HG03432 (cell line): Measurements from ENCODE around the gene ME1.
A peak's percentile ranks its signal among the peaks of the same experiment; 100 is the strongest.
"Not testable (repeated sequence)": the region's sequence is repeated elsewhere in the genome, so short reads cannot be mapped to it uniquely, and the experiment has no call there.

Experiments used
- ATAC-seq: cut with Tn5 transposase; IDR thresholded peaks from one replicate; pipeline ENCODE4 v1.9.1; 2021; ENCODE audit warnings: mild to moderate bottlenecking, moderate library complexity; ENCODE audit not compliant: unreplicated experiment

Gene ME1

DNA sequence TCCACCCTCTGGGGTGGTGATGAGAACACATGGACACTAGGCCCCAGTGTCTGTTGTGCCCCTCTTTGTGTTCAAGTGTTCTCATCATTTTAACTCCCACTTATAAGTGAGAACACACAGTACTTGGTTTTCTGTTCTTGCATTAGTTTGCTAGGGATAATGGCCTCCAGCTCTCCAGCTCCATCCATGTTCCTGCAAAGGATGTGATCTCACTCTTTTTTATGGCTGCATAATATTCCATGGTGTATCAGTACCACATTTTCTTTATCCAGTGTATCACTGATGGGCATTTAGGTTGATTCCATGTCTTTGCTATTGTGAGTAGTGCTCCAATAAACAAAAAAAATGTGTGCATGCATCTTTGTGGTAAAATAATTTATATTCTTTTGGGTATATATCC lies 170.3 kb downstream of the ME1 start:
- ATAC-seq = no peak

DNA sequence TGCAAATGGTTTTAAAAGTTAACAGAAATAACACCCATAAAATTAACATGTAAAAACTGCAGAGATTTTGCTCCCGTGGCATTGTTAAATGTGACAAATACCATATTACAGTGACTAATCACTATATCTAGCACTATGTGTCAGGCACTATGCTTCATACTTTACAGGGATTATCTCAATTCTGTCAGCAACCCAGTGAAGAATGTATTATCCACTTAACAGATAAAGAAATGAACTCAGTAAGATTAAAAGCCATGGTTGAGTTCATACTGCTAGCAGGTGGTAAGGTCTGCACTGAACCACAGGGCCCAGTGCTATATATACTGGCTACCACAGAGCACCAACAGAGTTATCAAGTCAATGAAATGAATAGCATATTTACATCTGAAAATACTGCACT lies 172.3 kb downstream of the ME1 start:
- no peak for ATAC-seq

DNA sequence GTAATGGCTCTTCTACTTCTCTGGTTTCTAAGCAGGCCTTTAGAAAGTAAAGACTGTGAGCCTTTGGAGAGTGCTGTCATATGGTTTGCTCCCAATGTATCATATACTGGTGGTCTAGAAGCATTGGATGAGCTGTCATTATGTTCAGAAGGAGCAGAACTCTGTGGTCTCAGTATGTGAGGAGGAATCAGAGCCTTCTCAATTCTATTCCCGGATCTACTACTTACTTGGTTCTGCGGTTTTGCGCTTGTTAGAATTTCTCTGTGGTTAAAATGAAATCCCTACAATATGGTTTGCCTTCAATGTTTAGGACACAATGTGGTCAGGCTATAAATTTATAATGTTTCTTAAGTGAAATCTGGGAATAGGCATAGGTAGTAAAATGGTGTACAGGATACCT lies 173.1 kb downstream of the ME1 start:
- ATAC-seq = no peak

DNA sequence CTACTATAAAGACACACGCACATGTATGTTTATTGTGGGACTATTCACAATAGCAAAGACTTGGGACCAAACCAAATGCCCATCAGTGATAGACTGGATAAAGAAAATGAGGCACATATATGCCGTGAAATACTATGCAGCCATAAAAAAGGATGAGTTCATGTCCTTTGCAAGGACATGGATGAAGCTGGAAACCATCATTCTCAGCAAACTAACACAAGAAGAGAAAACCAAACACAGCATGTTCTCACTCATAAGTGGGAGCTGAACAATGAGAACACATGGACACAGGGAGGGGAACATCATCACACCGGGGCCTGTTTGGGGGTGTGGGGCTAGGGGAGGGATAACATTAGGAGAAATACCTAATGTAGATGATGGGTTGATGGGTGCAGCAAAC lies 174.1 kb downstream of the ME1 start:
- not testable (repeated sequence) for ATAC-seq

DNA sequence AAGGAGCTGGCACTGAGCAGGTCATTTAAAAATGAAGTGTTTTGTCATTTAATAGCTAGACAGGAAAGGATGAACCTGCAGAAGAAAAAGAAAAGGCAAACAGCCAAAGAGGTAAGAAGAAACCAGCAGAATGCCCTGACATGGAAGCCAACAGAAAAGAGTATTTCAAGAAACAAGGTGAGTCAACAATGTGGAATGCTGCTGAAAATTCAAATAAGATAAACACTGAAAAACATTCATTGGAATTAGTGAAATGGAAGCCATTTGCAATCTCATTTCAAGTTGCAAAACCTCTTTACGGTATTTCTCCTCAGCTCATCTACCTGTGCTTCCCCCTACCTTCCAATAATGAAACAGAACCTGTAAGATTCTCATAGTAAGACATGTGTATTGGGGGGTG lies 178.1 kb downstream of the ME1 start:
- no peak for ATAC-seq

DNA sequence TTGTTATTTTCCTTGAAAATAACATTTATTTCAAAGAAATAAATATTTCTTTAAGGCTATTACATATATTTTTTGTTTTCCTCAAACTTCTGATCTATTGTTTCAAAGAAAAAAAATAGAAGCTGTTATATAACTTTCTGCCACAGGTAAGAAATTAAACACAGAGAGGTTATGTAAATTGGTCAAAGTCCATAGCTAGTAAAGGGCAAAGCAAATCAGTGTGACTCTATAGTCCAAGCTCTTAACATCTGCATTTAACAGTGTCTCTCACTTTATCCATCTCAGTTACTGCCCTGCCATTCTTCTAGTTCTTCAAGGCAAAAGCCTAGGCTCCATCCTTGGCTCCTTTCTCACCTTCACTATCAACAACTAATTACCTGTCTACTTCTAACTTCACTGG lies 180.6 kb downstream of the ME1 start:
- ATAC-seq = no peak

DNA sequence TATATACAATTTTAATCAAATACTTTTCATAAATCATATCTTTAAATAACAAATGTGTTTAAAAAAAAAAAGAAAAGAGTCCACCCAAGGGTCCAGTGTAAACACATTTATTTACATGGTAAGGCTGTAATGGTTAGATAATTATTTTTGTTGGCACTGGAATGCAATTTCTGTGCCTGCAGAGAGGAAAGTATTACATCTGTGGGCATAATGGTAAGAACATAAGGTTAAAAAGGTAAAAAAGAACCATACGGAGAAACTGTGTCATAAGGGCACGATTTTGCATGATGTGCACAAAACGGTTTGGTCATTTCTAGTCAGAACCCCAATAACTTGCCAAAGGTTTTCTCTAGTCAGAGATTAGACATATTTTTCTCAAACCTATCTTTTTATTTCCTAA lies 183.4 kb downstream of the ME1 start:
- no peak for ATAC-seq

DNA sequence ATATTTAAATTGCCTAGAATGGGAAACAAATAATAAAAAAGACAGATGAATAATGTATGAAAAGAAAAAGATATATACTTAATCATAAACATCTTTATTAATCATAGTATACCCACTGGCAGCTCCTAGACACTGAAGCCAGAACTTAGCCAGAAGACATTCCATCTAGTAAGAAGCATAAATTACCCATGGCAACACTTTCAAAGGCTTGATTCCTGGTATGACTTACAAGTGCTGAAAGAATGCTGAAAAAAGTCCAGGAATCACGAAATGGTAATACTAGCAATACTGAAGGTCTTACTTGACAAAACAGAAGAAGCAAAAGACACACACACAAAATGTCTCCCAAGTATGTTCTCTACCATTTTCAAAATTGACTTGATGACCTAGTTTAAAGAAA lies 199.7 kb downstream of the ME1 start:
- ATAC-seq = no peak

DNA sequence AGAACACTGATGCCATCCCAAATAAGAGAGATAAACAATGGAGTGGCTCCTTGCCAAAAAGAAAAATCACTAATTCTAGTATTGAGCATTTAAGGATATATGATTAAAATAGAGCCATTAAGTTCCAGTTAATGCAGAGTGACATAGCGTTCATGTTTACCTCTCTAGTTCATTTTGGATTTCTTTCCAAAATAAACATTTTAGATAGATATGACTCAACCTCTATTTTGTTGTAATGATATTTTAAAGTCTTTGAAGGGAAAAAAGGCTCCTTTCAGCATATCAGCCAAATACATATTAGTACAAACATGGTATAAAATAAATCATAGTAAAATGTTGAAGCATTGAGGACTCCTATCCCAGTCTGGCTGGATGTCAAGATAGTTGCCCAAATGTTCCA lies 204.3 kb downstream of the ME1 start:
- ATAC-seq = no peak

DNA sequence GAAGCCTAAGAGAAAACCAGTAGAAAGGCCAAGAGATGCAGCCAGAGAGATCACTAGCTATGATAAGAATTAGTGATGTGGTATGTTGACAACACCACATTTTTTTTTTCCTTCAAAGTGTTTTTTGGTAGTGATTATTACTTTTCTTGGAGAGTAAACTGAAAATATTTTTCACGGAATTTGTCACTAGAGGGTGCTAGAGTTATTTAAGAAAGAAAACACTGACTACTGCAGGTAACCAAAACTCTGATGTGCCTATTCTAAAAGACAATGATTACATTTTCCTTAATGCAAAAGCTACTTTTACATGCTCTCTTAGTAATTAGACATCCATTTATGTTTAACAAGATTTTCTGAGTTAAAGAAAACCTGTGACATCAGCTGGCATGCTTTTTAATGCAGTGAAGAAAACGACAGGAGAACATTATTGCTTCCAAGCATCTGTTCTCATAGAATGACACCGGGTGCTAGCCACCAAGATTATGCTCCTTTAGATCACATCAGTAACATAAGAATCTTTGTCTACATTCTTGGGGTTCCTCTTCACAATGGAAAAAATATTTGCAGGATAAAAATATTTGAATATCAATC lies 208.9 kb downstream of the ME1 start:
- peak; percentile 61 for ATAC-seq

DNA sequence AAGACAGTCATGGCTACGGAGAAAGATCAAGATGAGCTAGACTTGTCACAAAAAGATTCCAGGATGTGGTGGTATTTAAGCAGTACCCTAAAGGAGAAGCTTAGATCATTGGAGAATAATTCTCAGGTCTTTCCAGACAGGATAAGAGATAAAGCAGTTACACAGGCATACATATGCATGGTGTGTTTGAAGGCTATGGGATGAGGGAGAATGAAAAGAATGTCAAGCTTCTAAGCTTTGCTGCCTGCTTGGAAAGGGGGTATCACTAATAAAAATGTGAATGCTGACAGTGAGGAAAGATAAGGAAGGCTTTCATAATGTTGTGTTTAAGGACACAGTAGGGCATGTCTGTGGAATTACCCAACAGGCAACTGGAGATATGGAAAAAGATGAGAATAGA lies 209.6 kb downstream of the ME1 start:
- ATAC-seq = no peak

DNA sequence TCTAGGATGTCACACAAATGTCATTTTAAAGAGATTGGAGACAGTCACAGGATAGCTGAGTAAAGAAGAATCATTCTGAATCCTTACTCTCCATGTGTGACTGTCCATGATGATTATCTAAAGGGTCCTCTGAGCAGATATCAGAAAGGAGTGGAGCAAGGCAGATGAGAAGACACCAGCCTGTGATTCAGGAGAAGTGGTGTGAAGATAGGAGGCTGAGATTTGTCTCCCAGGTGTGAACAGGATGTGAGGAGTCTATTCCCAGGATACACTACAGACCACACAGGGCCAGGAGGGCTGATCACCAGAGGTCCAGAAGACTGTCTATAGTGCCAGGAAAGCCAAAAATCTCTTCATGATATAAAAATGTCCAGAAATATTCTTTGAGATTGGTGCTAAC lies 210.7 kb downstream of the ME1 start:
- ATAC-seq = no peak

DNA sequence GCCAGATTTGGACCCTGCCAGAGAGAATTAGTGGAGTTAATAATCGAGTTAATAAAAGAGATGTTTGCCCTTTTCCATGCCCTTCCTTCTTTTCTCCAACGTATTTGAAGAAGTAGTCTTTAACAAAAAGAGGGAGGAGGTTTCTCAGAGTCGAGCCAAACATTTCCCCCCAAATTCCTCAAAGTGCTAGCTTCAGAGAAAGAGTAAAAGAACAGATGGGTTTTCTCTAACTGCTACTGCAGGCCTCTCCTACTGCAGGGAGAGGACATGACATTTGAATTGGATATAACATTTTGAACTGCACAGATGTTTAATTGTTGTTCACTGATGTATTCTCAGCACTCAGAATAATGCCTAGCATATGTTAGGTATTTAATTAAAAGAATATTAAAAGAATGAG lies 212.2 kb downstream of the ME1 start:
- no peak for ATAC-seq

DNA sequence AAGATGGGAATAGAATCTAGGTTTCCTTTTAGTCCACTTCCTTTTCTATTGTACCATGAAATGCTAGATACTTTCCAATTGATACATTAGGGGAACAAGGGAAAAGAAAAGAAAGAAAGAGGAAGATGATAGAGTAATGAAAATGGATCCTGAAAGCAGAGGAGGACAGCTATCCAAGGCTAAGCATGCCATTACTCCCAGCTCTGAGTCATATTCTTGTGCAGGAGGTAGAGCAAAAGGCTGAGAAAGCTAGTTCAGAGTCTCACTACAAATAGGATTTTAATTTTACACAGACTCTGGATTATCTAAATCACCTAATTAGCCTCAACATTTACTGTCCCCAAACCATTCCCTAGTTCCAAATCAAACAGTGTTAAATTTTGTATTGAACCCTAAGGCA lies 214.0 kb downstream of the ME1 start:
- ATAC-seq = no peak

DNA sequence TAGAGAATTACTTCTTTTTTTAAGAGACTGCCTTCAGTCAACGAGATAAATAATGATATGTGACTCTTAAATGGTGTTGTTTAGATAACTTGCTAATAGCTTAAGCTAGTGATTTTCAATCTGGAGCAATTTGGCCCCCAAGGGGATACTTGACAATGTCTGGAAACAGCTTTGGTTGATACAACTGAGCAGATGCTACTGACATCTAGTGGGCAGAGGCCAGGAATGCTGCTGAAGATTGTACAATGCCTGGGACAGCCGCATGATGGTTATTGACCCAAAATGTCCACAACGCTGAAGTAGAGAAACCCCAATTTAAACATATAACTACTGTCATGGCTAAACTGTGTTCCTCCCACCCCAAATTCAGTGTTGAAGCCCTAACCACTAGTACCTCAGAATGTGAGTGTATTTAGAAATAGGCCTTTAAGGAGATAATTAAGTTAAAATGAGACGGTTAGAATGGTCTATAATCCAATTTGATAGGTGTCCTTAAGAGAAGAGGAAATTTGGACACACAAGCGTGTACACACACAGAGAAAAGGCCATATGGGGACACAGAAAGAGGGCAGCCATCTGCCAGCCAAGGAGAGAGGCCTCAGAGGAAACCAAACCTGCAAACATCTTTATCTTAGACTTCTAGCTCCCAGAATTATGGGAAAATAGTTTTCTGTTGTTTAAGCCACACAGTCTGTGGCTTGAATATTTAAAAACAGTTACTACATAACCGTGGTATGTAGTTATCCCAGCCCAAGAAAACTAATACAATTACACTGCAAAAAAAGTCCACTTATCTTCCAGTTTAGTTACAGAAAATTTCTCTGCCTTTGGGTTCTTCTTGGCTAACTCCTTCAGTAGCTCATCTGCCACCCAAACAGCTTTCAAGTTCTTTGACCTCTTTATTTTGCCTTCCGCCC lies 215.5 kb downstream of the ME1 start:
- peak; percentile 99 for ATAC-seq

DNA sequence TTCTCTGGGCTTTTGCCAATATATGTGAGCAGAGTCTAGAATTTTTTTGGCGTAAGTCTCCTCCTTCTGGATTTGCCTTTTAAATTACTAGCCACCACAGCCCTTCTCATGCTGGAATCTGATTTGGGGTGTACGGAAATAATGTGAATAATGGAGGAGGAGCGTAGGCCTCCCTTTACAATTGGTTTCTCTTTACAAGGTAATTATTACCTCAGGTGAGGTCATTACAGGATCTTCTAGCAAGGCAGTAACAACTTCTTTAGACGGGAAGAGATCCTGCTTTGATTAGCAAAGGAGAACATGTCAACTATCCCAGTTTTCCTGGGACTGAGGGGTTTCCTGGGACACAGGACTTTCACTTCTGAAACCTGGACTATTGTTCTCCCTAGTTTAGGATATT lies 228.8 kb downstream of the ME1 start:
- no peak for ATAC-seq

DNA sequence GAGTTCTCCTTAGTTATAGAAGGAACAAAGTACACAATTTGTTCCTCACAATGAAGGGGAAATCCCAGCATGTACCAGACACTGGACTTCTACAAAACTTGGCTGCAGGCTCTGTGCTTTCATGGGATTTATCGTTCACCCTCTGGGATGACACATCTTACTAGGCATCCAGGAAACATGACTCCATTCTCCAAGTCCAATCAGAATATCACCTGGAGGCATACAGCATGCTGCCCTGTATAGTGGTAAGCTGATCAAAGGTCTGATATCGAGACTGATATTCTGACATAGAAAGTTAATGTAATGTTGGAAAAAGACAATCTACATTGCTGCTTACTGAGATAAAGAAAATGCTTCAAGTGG lies 231.0 kb downstream of the ME1 start:
- ATAC-seq = peak; percentile 27

DNA sequence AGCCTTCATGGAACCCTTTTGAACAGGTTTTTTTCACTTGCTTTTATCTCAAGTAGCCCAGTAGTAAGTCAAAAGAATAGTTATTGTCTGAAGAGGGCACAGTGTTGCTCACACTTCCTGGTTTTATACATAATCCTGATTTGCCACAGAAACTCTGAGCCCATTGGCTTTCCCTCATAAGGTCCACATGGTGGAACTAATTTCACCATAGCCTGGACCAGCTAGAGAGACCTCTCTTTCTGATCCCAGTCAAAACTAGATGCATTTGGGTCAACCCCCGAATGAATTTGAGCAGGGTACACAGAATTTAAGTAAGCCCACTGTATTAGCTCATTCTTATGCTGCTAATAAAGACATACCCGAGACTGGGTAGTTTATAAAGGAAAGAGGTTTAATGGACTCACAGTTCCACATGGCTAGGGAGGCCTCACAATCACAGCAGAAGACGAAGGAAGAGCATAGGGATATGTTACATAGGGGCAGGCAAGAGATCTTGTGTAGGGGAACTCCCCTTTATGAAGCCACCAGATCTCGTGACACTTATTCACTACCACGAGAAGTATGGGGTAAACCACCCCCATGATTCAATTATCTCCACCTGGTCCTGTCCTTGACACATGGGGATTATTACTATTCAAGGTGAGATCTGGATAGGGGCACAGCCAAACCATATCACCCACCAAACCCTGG lies 231.5 kb downstream of the ME1 start:
- peak; percentile 76 for ATAC-seq

DNA sequence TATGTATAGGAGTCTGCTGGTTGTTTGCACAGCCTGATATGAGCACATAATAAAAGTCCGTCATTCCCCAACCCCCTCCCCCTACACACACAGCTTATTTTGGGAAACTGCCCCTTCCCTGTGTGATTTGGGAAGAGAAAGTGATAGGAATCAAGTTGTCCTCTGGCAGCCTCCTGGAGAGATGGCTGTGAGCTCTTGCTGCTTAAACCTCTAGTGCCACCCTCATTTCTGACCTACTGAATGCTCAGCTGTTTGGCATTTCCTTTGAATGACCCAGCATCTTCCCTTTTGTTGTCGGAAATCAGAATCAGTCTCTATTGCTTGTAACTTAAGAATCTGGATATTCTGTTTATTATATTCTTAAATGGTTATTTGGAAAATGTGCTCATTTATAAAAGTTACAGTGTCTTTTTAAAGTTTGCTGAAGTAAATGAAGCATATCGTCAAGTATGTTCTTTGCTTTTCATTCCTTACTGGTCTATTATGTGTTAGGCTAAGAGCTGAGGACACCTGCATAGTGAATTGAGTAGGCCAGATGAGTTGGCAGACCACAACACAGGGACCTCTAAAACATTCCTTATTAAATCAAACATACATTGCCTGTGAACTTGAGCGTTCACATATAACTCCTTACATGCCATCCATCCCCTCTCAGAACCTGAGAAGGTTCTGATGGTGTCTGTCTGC lies 232.2 kb downstream of the ME1 start:
- no peak for ATAC-seq

DNA sequence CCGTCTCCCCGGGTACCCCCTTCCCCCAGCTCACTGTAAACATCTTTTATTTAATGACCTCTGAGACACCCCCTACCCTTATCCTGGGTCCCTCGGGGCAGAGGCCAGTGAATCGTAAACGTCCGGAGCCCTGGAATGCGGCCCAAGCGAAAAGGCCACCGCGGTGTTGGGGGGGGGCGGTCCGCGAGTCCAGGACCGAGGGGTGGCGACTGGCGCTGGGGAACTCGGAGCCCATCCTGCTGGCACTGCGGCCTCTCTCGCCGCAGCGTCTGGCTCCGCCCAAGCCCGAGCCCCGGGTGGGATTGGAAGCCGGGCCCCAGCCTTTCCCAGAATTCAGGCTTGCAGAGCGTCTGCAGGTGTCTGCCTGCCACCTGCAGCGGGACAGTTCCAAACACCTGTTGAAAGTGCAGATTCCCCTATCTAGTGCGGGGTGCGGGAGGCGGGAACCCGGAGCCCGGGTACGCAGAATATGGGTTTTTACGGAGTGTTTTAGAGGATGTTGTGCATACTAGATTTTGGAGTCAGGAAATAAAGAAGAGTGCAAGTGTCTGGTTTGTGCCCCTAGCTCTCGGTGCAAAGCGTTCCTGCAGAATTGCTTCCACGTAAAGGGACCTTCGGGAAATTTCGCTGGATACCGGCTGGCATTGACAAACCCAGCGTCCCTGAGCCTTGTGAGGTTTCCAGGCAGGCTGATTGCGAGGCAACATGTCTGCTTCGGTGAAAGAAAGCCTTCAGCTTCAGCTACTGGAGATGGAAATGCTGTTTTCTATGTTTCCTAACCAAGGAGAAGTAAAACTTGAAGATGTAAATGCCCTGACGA lies 236.9 kb downstream of the ME1 start:
- ATAC-seq = peak; percentile 30
